ENCODE data around the gene PRH1. TPM values are rescaled to one million over a fixed set of nuclear protein-coding genes. Genes with fewer than 3 reads are reported as not detected.

Gene PRH1
- total and polyA plus RNA-seq, 2 of the 8 experiments (the other 6 are each of a cell fraction or from before 2014, with no cell fraction given), result 4.5 to 6.5 TPM

DNA sequence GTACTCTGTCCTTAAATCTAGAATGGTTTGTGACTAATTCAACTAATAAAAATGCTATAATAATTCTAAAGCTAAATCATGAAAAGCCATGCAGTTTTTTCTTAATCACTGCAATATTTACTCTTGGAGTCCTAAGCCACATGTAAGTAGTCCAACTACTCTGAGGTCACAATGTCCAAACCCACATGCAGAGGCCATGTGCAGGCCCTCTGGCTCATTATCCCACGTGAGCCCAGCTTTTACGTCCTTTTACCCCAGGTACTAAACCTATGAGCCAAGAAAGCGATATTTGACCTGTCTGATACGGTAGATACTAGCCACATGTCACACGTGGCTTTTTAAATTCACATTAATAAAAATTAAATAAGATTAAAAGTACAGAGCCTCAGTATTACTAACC is 12.8 kb upstream of the PRH1 start (continued):
- TF ChIP-seq, protein P1, sequence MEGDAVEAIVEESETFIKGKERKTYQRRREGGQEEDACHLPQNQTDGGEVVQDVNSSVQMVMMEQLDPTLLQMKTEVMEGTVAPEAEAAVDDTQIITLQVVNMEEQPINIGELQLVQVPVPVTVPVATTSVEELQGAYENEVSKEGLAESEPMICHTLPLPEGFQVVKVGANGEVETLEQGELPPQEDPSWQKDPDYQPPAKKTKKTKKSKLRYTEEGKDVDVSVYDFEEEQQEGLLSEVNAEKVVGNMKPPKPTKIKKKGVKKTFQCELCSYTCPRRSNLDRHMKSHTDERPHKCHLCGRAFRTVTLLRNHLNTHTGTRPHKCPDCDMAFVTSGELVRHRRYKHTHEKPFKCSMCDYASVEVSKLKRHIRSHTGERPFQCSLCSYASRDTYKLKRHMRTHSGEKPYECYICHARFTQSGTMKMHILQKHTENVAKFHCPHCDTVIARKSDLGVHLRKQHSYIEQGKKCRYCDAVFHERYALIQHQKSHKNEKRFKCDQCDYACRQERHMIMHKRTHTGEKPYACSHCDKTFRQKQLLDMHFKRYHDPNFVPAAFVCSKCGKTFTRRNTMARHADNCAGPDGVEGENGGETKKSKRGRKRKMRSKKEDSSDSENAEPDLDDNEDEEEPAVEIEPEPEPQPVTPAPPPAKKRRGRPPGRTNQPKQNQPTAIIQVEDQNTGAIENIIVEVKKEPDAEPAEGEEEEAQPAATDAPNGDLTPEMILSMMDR (IDR thresholded peaks at IDR 0.05; ENCODE audit: control extremely low read depth in 1 of 3, insufficient read depth in 1 of 3, low read depth in 1 of 3, low read length in 3 of 3), result no peak
- TF ChIP-seq KDM1A (IDR thresholded peaks at IDR 0.05; ENCODE audit: borderline replicate concordance, low read length) (no peak), FOSL1 (IDR thresholded peaks at IDR 0.05; ENCODE audit: insufficient read depth, low read depth, low read length) (no peak), KDM5A (IDR thresholded peaks at IDR 0.05; ENCODE audit: low read length) (no peak), HDAC2 (IDR thresholded peaks at IDR 0.05; ENCODE audit: borderline replicate concordance in 1 of 2, low read depth in 2 of 2, low read length in 2 of 2) (no peak), RAD21 (IDR thresholded peaks at IDR 0.05 in 1 of 2, conservative IDR thresholded peaks at IDR 0.05 in 1 of 2; ENCODE audit: low read depth in 2 of 2, low read length in 2 of 2) (no peak), RFX5 (IDR thresholded peaks at IDR 0.05; ENCODE audit: borderline replicate concordance, low read depth, low read length) (no peak), RXRA (IDR thresholded peaks at IDR 0.05; ENCODE audit: insufficient read depth, low read depth, low read length) (no peak), SP4 (IDR thresholded peaks at IDR 0.05; ENCODE audit: low read length) (no peak)

Measured in H1 (cell line).